NCI-H82 treated with DMSO at 0.1 percent for 48 hours (cell line): ENCODE measurements around the gene ST3GAL4.

Source experiments
- DNase-seq: peaks from one replicate; lab custom pipeline; 2025; ENCODE audit not compliant: unreplicated experiment; lab: John Stamatoyannopoulos, UW

Gene ST3GAL4

DNA sequence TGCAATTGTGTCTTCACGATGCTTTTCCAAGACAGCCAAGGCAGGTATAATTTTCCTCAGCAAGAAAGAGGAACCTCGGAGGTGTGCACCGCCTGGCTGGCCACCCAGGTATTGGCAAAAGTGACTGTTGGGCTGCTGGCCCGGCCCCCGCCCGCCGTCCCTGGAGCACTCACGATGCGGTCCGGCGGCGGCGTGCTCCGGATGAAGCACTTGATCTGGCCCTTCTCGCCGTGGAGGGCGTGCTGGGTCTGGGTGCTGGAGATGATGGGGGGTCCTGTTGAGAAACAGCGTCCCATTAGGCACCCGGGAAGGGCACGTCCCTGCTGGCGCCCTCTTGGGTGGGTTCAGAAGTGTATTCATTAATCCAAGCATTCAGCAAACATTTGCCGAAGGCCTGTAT lies 84.8 kb downstream of the ST3GAL4 start:
- DNase-seq, result no peak

- peak; percentile 63 for DNase-seq
Observed at GRCh38 chr11:126440792-126441514, 85.5 kb downstream of the ST3GAL4 start.

- DNase-seq, result no peak
Observed at GRCh38 chr11:126443120-126443519, 87.6 kb downstream of the ST3GAL4 start.

- no peak for DNase-seq
Observed at GRCh38 chr11:126444072-126444471, 88.6 kb downstream of the ST3GAL4 start.

DNA sequence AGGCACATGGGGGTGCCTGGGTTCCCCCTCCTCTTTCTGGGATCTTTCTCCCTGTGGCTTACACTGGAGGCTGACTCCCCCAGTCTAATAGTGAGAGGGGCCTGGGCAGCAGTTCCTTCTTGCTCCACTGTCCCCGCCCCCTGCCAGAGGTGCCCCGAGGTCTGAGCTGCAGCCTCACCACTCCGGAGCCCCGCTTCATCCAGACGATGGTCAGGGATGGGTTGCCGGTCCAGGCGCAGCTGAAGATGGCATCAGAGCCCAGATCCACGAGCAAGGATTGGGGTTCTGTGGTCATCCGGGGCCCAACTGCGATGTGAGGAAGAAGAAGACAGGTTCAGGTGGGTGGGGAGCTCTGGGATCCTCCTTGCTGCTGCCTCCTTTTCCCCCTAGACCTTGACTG lies 91.1 kb downstream of the ST3GAL4 start:
- no peak for DNase-seq

GRCh38 chr11:126450198-126450597 lies 94.7 kb downstream of the ST3GAL4 start:
- DNase-seq, result no peak

DNA sequence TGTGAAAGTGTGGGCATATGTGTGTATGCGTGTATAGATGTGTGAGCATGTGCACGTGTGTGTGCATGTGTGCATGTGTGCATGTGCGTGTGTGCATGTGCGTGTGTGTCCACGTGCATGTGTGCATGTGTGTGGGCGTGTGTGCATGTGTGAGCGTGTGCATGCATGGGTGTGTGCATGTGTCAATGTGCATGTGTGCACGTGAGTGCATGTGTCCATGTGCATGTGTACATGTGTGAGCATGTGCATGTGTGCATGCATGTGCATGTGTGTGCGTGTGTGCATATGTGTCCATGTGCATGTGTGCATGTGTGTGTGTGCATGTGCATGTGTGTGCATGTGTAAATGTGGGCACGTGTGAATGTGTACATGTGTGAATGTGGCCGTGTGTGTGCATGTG lies 95.3 kb downstream of the ST3GAL4 start:
- no peak for DNase-seq

DNA sequence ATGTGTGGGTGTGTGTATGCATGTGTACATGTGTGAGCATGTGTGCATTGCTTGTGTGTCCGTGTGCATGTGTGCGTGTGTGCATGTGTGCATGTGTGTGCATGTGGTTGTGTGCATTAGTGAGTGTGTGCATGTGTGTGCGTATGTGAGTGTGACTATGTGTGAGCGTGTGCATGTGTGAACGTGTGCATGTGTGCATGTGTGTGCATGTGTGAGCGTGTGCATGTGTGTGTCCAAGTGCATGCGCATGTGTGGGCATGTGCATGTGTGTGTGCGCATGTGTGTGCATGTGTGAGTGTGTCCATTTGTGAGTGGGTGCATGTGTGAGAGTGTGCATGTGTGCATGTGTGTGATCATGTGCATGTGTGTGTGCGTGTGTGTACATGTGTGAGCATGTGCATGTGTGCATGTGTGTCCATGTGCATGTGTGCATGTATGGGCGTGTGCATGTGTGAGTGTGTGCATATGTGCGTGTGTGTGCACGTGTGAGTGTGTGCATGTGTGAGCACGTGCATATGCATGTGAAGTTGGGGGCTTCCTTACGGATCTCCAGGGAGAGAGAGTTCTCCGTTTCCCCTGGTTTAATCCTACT lies 95.8 kb downstream of the ST3GAL4 start:
- no peak for DNase-seq

DNA sequence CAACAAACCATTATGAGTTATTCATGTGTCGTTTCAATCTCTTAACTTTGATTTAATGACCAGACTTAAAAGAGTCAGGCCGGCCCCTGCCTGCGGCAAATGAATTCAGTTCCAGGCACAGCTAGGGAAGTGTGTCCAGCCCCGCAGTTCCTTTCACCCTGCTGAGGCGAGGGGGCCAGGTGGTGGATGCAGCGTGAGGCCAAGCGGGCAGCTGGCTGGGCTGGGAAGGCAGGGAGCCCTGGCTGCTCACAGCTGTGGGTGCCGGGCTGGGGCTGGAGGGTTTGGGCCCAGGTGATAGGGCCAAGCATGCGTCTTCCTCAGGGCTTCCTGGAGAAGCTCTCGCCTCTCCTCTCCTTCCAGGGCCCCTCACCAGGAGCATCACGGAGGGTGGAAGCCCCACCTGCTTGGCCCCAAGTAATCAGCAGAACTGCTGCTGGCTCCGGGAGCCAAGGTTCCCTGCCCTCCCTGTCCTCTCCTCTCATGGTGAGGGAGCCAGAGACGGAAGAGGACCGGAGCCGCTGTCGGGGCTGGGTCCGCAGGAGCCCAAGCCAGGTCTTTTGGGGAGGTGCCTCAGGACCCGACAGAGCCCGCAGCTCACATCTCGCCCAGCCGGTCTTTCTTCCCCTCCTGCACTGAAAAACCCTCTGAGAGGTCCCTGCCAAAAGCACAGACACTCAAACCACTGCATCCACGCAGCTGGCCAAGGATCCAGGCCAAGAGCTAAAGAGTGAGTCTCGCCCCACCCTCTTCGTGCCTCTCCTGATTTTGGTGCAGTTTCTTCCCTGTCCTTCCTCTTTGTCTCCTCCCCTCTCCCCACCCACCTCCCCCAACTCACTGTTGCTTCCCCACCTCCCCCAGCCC lies 97.0 kb downstream of the ST3GAL4 start:
- peak; percentile 30 for DNase-seq

GRCh38 chr11:126456089-126456488 lies 100.6 kb downstream of the ST3GAL4 start:
- no peak for DNase-seq

- no peak for DNase-seq
Observed at GRCh38 chr11:126456783-126457542, 101.5 kb downstream of the ST3GAL4 start.

- DNase-seq, result no peak
Observed at GRCh38 chr11:126457817-126458216, 102.3 kb downstream of the ST3GAL4 start.

GRCh38 chr11:126459691-126460281 lies 104.3 kb downstream of the ST3GAL4 start:
- no peak for DNase-seq

DNA sequence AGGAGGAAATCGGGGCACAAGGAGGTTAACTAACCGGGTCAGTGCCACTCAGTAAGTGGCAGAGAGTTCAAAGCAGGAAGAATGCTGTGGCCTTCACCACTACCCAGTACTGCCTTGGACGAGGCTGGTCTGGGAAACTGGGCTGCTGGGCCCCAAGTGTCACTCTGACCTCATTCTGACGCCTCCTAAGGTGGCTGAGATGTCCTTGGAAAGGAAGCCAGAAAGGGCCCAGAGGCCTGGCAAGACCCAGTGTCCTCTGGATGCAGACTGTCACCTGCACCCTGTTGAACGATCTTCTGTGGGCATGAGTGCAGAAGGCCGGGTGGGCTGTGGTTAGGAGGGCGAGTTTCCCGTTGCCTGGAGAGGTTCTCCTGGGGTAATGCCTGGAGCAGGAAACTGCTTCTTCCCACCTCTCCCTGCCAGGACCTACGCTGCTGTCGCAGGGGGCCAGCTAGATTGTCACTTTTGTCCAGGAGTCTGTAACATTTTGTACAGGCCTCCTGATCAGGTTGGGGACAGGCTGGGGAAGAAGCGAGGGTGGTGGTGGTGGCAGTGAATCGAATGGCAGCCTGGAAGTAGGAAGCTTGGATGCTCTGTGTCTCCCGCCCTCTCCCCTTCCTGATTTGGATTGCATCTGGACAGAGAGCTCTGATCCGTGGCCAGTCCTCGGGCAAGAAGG lies 105.1 kb downstream of the ST3GAL4 start:
- DNase-seq, result no peak

DNA sequence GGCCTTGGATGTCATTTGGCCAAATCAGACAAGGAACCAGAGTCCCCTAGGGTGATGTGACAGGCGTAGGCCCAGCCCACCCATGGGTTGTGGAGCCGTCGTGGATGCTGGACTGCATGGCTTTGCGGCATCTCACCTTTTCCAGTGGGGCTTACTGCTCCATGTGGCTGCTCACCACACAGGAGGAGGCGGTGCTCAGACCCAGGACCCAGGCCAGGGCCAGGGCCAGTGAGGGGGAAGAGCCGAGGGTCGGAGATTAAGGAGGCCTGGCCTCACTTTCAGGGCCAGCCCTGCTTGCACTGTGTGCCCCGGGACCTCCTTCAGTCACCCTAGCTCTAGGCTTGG lies 105.6 kb downstream of the ST3GAL4 start:
- no peak for DNase-seq

DNA sequence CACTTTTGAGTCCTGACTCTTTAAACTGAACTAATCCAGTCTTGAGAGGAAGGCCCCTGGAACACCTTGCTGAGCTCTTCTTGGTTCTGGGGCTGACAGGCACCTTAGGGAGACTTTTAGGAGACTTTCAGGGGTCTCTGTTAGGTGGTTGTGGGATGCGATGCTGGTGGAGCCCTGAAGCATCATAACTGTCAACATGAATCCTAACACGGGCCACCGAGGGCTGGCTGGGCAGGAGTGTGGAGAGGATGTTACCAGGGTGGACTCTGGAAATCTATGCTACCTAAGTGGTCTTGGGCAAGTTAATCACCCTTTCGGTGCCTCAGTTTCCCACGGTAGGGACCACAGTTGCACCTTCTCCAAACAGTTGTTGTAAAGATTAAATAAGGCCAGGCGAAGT lies 106.5 kb downstream of the ST3GAL4 start:
- no peak for DNase-seq

GRCh38 chr11:126462422-126462821 lies 106.9 kb downstream of the ST3GAL4 start:
- DNase-seq, result no peak
